ENCODE results near the gene ZNF143.

ZNF143 gene

DNA sequence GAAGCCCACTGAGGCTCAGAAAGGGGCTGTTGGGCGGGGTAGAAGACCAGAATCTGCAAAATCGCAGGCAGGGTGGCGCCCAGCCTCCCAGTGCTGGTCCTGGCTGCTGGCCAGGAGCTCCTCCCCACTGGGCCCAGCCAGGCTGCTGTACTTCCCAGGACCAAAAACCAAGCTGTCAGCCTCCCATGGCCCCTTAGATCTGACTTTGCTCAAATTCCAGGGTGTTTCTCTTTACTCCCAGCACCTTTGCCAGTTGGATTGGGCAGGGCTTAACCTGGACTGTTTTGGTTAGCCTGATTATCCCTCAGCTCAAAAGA, 68.5 kb downstream of the ZNF143 start:
- no peak overlapping the region for H3K27ac ChIP-seq
- no peak overlapping the region for H3K9ac ChIP-seq
- TF ChIP-seq, protein P1, sequence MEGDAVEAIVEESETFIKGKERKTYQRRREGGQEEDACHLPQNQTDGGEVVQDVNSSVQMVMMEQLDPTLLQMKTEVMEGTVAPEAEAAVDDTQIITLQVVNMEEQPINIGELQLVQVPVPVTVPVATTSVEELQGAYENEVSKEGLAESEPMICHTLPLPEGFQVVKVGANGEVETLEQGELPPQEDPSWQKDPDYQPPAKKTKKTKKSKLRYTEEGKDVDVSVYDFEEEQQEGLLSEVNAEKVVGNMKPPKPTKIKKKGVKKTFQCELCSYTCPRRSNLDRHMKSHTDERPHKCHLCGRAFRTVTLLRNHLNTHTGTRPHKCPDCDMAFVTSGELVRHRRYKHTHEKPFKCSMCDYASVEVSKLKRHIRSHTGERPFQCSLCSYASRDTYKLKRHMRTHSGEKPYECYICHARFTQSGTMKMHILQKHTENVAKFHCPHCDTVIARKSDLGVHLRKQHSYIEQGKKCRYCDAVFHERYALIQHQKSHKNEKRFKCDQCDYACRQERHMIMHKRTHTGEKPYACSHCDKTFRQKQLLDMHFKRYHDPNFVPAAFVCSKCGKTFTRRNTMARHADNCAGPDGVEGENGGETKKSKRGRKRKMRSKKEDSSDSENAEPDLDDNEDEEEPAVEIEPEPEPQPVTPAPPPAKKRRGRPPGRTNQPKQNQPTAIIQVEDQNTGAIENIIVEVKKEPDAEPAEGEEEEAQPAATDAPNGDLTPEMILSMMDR (conservative IDR thresholded peaks at IDR 0.05; ENCODE audit: low read depth, low read length): no peak
- H3K36me3 ChIP-seq (ENCODE audit: insufficient read depth): no peaks in the 10 kb centered on the region
- no peak overlapping the region for H3K4me2 ChIP-seq
- no peaks in the 10 kb centered on the region for H3K79me2 ChIP-seq (ENCODE audit: insufficient read depth, low read depth)
- H3K4me3 ChIP-seq (IDR thresholded peaks at IDR 0.05; ENCODE audit: insufficient read depth, low read depth, low read length): no peak overlapping the region
- no peaks in the 10 kb centered on the region for H4K20me1 ChIP-seq (ENCODE audit: insufficient read depth)
- H3K27me3 ChIP-seq (ENCODE audit: insufficient read depth, low read depth): no peaks in the 10 kb centered on the region
- H3K4me1 ChIP-seq (ENCODE audit: low read depth, poor library complexity, severe bottlenecking): peaks cover 16% of the 10 kb centered on the region
- H2AFZ ChIP-seq (ENCODE audit: low read depth): no peak overlapping the region

DNA sequence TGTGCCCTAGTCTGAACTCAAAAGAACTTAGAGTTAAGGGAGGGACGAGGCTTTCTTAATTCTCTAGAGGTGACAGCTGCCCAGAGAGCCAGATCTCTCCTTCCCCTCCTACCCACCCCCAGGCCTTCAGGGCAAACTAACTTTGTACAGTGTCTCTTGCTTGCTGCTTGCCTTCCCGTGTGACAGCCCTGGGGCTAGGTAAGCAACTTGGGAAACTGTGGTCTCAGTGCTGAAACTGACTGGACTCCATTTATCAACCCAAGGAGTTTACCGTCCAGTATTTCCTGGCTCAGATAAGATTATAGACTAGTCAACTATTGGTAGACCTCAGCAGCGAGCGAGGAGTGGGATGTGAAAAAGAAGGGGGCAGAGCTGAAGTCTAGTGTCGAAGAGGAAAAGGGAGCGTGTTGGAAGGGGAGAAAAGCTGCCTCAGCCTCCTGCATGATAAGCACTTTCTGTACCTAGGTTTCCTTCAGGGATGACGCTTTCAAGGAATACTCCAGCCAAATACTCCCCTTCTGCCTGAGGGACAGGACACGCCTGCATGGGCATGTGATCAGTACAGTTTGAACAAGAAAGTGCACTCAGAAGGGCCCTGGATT, 69.3 kb downstream of the ZNF143 start:
- no peak overlapping the region for H3K4me2 ChIP-seq
- no peaks in the 10 kb centered on the region for H4K20me1 ChIP-seq (ENCODE audit: insufficient read depth)
- no peaks in the 10 kb centered on the region for H3K79me2 ChIP-seq (ENCODE audit: insufficient read depth, low read depth)
- no peak overlapping the region for H2AFZ ChIP-seq (ENCODE audit: low read depth)
- H3K27ac ChIP-seq: no peak overlapping the region
- TF ChIP-seq, protein P1 (conservative IDR thresholded peaks at IDR 0.05; ENCODE audit: low read depth, low read length): no peak
- no peak overlapping the region for H3K9ac ChIP-seq
- H3K4me3 ChIP-seq (IDR thresholded peaks at IDR 0.05; ENCODE audit: insufficient read depth, low read depth, low read length): no peak overlapping the region
- no peaks in the 10 kb centered on the region for H3K36me3 ChIP-seq (ENCODE audit: insufficient read depth)
- H3K27me3 ChIP-seq (ENCODE audit: insufficient read depth, low read depth): no peaks in the 10 kb centered on the region
- H3K4me1 ChIP-seq (ENCODE audit: low read depth, poor library complexity, severe bottlenecking): peaks cover 8% of the 10 kb centered on the region

- H3K36me3 ChIP-seq (ENCODE audit: insufficient read depth): no peaks in the 10 kb centered on the region
- no peaks in the 10 kb centered on the region for H4K20me1 ChIP-seq (ENCODE audit: insufficient read depth)
- no peak overlapping the region for H3K4me3 ChIP-seq (IDR thresholded peaks at IDR 0.05; ENCODE audit: insufficient read depth, low read depth, low read length)
- H2AFZ ChIP-seq (ENCODE audit: low read depth): no peak overlapping the region
- H3K9ac ChIP-seq: no peak overlapping the region
- no peak overlapping the region for H3K27ac ChIP-seq
- H3K4me2 ChIP-seq: no peak overlapping the region
- H3K4me1 ChIP-seq (ENCODE audit: low read depth, poor library complexity, severe bottlenecking): no peaks in the 10 kb centered on the region
- TF ChIP-seq, protein P1 (conservative IDR thresholded peaks at IDR 0.05; ENCODE audit: low read depth, low read length): no peak
- H3K27me3 ChIP-seq (ENCODE audit: insufficient read depth, low read depth): no peaks in the 10 kb centered on the region
- H3K79me2 ChIP-seq (ENCODE audit: insufficient read depth, low read depth): no peaks in the 10 kb centered on the region
Observed at GRCh38 chr11:9530901-9531625, 70.3 kb downstream of the ZNF143 start.

DNA sequence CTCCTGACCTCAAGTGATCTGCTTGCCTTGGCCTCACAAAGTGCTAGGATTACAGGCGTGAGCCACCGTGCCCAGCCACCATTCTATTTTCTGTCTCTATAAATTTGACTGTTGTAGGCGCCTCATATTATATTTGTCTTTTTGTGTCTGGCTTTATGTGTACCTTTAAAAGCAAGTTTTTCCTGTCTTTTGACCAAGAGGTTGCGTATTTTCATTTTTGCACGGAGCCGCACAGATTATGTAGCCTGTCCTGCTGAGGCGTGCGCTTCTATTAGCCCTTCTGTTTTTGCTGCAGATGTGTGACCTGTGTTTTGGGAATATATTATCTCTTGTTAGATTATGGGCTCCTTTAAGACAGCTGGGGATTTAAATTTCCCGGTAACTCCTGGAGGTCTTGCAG, 72.2 kb downstream of the ZNF143 start:
- H3K4me1 ChIP-seq (ENCODE audit: low read depth, poor library complexity, severe bottlenecking): no peaks in the 10 kb centered on the region
- TF ChIP-seq, protein P1 (conservative IDR thresholded peaks at IDR 0.05; ENCODE audit: low read depth, low read length): no peak
- no peaks in the 10 kb centered on the region for H3K36me3 ChIP-seq (ENCODE audit: insufficient read depth)
- no peak overlapping the region for H3K4me2 ChIP-seq
- no peaks in the 10 kb centered on the region for H4K20me1 ChIP-seq (ENCODE audit: insufficient read depth)
- no peak overlapping the region for H2AFZ ChIP-seq (ENCODE audit: low read depth)
- no peaks in the 10 kb centered on the region for H3K27me3 ChIP-seq (ENCODE audit: insufficient read depth, low read depth)
- H3K27ac ChIP-seq: no peak overlapping the region
- H3K9ac ChIP-seq: no peak overlapping the region
- H3K79me2 ChIP-seq (ENCODE audit: insufficient read depth, low read depth): no peaks in the 10 kb centered on the region
- no peak overlapping the region for H3K4me3 ChIP-seq (IDR thresholded peaks at IDR 0.05; ENCODE audit: insufficient read depth, low read depth, low read length)

Data from KMS-11 (cell line).